ENCODE measurements around the gene PAX5. TPM values are rescaled to one million over a fixed set of nuclear protein-coding genes. Genes with fewer than 3 reads are reported as not detected.
A peak's percentile ranks its signal among the peaks of the same experiment; 100 is the strongest.

Gene PAX5
- total RNA-seq, 1 experiment from 2014 or later: 0.39 TPM

DNA sequence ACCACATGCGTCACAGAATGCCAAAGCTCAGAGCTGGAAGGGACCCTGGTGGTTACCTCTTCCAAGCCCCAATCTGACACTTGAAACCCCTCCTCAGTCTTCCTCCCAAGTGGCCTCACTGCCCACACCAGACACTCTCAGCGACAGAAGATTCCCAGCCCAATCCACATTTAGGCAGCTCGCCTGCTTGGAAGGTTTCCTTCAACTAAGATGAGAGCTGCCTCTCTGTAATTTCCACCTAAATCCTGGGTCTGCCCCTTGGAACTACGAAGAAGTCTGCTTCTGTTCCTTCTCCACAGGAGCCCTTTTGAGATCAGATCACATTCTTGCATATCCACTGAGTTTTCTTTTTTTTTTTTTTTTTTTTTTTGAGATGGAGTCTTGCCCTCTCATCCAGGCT, 83.7 kb downstream of the PAX5 start:
- no peak overlapping the region for H2BK20ac ChIP-seq (ENCODE audit: low read depth, low read length, poor library complexity, severe bottlenecking)
- H2BK120ac ChIP-seq (ENCODE audit: low read depth, low read length, poor library complexity, severe bottlenecking): no peak overlapping the region
- peaks cover 3% of the 10 kb centered on the region; the same call in 1 of the 2 replicates for H3K4me1 ChIP-seq (ENCODE audit: insufficient read depth, low read length)
- no peaks in the 10 kb centered on the region for H3K23me2 ChIP-seq (ENCODE audit: insufficient read length, low read depth, low read length, poor library complexity, severe bottlenecking)
- no peak overlapping the region for H3K27ac ChIP-seq (ENCODE audit: insufficient read length, low read depth, low read length)
- H3K56ac ChIP-seq (ENCODE audit: insufficient read length, low read depth, low read length): no peak overlapping the region
- H3K79me1 ChIP-seq (ENCODE audit: insufficient read depth, low read depth, low read length, poor library complexity, severe bottlenecking): no peaks in the 10 kb centered on the region
- no peak overlapping the region for H2BK5ac ChIP-seq (ENCODE audit: insufficient read length, low read length)
- Mint-ChIP-seq H3K9me3 (no peaks in the 10 kb centered on the region), H3K4me3 (no peak overlapping the region), H3K4me1 (peaks cover 14 to 19% of the 10 kb centered on the region in 2 experiments), H3K27me3 (ENCODE audit: low read depth) (peaks cover 3% of the 10 kb centered on the region; the same call in 1 of the 2 replicates), H3K36me3 (ENCODE audit: insufficient read depth in 1 of 3, low read depth in 3 of 3) (no peaks in the 10 kb centered on the region), H3K27ac (peak overlapping the region in 2 of 3 experiments; percentile 68 to 73; a peak in 4 of 7 replicates)
- H4K8ac ChIP-seq (replicated peaks; ENCODE audit: insufficient read length, low read depth, low read length): no peak overlapping the region
- H3K23ac ChIP-seq (ENCODE audit: insufficient read length, low read depth, low read length): no peak overlapping the region
- DNase-seq: no peak
- H3K18ac ChIP-seq (ENCODE audit: insufficient read length, low read depth, low read length): no peak overlapping the region
- no peaks in the 10 kb centered on the region for H3K9me3 ChIP-seq (ENCODE audit: control insufficient read depth, low read depth, low read length)
- H2BK15ac ChIP-seq (ENCODE audit: low read depth, low read length): no peak overlapping the region
- no peak overlapping the region for H3T11ph ChIP-seq (ENCODE audit: low read length)
- H2BK12ac ChIP-seq (ENCODE audit: insufficient read length, low read depth, low read length): no peak overlapping the region
- WGBS (ENCODE audit: extremely low coverage, insufficient read length, low lambda C conversion rate): no CpG with 5 or more reads among the region's 4 CpGs
- no peak overlapping the region for H4K5ac ChIP-seq (ENCODE audit: insufficient read length, low read depth, low read length)
- no peak overlapping the region for H3K9ac ChIP-seq (ENCODE audit: extremely low read depth, insufficient read length, low read length)
- no peak overlapping the region for H3K4ac ChIP-seq (ENCODE audit: low read depth, low read length)
- H3K79me2 ChIP-seq (ENCODE audit: insufficient read depth, low read length): no peaks in the 10 kb centered on the region
- no peak overlapping the region for H2AK5ac ChIP-seq (ENCODE audit: insufficient read length, low read length)
- no peak overlapping the region for H3K14ac ChIP-seq (ENCODE audit: insufficient read depth, low read length)
- H4K20me1 ChIP-seq (ENCODE audit: control insufficient read depth, insufficient read depth, insufficient read length): no peaks in the 10 kb centered on the region
- TF ChIP-seq, protein P1, sequence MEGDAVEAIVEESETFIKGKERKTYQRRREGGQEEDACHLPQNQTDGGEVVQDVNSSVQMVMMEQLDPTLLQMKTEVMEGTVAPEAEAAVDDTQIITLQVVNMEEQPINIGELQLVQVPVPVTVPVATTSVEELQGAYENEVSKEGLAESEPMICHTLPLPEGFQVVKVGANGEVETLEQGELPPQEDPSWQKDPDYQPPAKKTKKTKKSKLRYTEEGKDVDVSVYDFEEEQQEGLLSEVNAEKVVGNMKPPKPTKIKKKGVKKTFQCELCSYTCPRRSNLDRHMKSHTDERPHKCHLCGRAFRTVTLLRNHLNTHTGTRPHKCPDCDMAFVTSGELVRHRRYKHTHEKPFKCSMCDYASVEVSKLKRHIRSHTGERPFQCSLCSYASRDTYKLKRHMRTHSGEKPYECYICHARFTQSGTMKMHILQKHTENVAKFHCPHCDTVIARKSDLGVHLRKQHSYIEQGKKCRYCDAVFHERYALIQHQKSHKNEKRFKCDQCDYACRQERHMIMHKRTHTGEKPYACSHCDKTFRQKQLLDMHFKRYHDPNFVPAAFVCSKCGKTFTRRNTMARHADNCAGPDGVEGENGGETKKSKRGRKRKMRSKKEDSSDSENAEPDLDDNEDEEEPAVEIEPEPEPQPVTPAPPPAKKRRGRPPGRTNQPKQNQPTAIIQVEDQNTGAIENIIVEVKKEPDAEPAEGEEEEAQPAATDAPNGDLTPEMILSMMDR (conservative IDR thresholded peaks at IDR 0.05): no peak
- no peak overlapping the region for H2AFZ ChIP-seq (ENCODE audit: low read length)
- H4K91ac ChIP-seq (ENCODE audit: insufficient read length, low read depth, low read length): no peak overlapping the region
- no peaks in the 10 kb centered on the region for H3K27me3 ChIP-seq (ENCODE audit: insufficient read depth, low read length)
- no peak overlapping the region for H3K4me2 ChIP-seq (ENCODE audit: insufficient read depth, insufficient read length, low read length)
